ENCODE data around the gene PPIP5K1. TPM values are rescaled to one million over a fixed set of nuclear protein-coding genes. Genes with fewer than 3 reads are reported as not detected.

PPIP5K1 gene
- total and polyA plus RNA-seq, 9 of the 15 experiments (the other 6 are each of a cell fraction or from before 2014, with no cell fraction given), result 2.5 to 74.6 (median 35.1) TPM

GRCh38 chr15:43510200-43511011, 79.6 kb downstream of the PPIP5K1 start (continued):
- TF ChIP-seq REST (IDR thresholded peaks at IDR 0.05; ENCODE audit: borderline replicate concordance) (no peak), REST (CRISPR knock-in tag; IDR thresholded peaks at IDR 0.05; ENCODE audit: low read depth) (no peak), MAX (CRISPR knock-in tag; IDR thresholded peaks at IDR 0.05) (peak; percentile 82), ZNF507 (tag; conservative IDR thresholded peaks at IDR 0.05) (no peak), BRF1 (IDR thresholded peaks at IDR 0.05; ENCODE audit: borderline replicate concordance, extremely low read depth, insufficient read length) (no peak), BRD4 (IDR thresholded peaks at IDR 0.05) (no peak), HNRNPL (IDR thresholded peaks at IDR 0.05; ENCODE audit: low read depth, low read length) (no peak), TBL1XR1 (IDR thresholded peaks at IDR 0.05; ENCODE audit: low read length in 2 of 2) (peak in 1 of 2 experiments; percentile 39; a peak in 1 of 4 replicates), PBX2 (CRISPR knock-in tag; IDR thresholded peaks at IDR 0.05; ENCODE audit: low read depth) (no peak), PBX2 (tag; conservative IDR thresholded peaks at IDR 0.05; ENCODE audit: low read depth) (no peak), ZBTB1 (CRISPR knock-in tag; IDR thresholded peaks at IDR 0.05; ENCODE audit: borderline replicate concordance, low read depth) (no peak), E2F6 (IDR thresholded peaks at IDR 0.05; ENCODE audit: borderline replicate concordance in 1 of 2, extremely low read depth in 1 of 2, insufficient read depth in 1 of 2, insufficient read length in 1 of 2, low read depth in 1 of 2, low read length in 1 of 2, poor library complexity in 1 of 2, severe bottlenecking in 1 of 2) (peak; percentile 56 to 70), MYBL2 (IDR thresholded peaks at IDR 0.05; ENCODE audit: low read depth) (no peak), MYBL2 (CRISPR knock-in tag; IDR thresholded peaks at IDR 0.05; ENCODE audit: borderline replicate concordance) (no peak)

All from K562 (cell line).